GM13977 (cell line): ENCODE measurements around the gene CACNG4.

Experiments
- DNase-seq: peaks from one replicate; pipeline ENCODE4 v3.0.0; 2012; ENCODE audit warnings: low spot score
- CTCF ChIP-seq: IDR thresholded peaks from 2 replicates; pipeline ENCODE4 v1.5.1; 2012; ENCODE audit warnings: mild to moderate bottlenecking, control low read depth; ENCODE audit not compliant: insufficient read depth; ENCODE audit errors: extremely low read depth, missing control alignments
- in situ Hi-C: fragments of 300-500 bp; cut with MboI; formaldehyde crosslinking; loops from one replicate; pipeline ENCODE4 v1.12.0; 2022; ENCODE audit warnings: low sequenced_read_pairs, low pct_unique_long_range_greater_than_20kb, mixed read lengths, inconsistent platforms; ENCODE audit not compliant: unreplicated experiment

Gene CACNG4

GRCh38 chr17:67021743-67022450 lies 57.4 kb downstream of the CACNG4 start:
- DNase-seq = no peak
- TF ChIP-seq CTCF = no peak
- in situ Hi-C loops = no loop called here

- no peak for DNase-seq
- TF ChIP-seq CTCF = no peak
- in situ Hi-C loops = no loop called here
Observed at GRCh38 chr17:67022451-67022810, 57.9 kb downstream of the CACNG4 start.

- in situ Hi-C loops = no loop called here
- TF ChIP-seq CTCF = no peak
- DNase-seq = no peak
Observed at GRCh38 chr17:67024736-67025135, 60.2 kb downstream of the CACNG4 start.

- no peak for DNase-seq
- no peak for TF ChIP-seq CTCF
- in situ Hi-C loops = no loop called here
Observed at GRCh38 chr17:67025216-67025792, 60.8 kb downstream of the CACNG4 start.

- DNase-seq = no peak
- in situ Hi-C loops = no loop called here
- no peak for TF ChIP-seq CTCF
Observed at GRCh38 chr17:67026341-67026740, 61.8 kb downstream of the CACNG4 start.

- in situ Hi-C loops = no loop called here
- TF ChIP-seq CTCF = no peak
- DNase-seq = no peak
Observed at GRCh38 chr17:67027031-67027628, 62.6 kb downstream of the CACNG4 start.
